Measurements from ENCODE around the gene C1orf50. TPM values are rescaled to one million over a fixed set of nuclear protein-coding genes. Genes with fewer than 3 reads are reported as not detected.
"Not testable (repeated sequence)": the region's sequence is repeated elsewhere in the genome, so short reads cannot be mapped to it uniquely, and the experiment has no call there.

Gene C1orf50
- total RNA-seq, 1 donor from 2014 or later: 11.3 TPM

GRCh38 chr1:42750041-42750440, 17.0 kb upstream of the C1orf50 start:
- DNase-seq (ENCODE audit: low spot score): no peak
- Mint-ChIP-seq H3K27ac (ENCODE audit: unreplicated experiment) (peak overlapping the region; percentile 64), H3K9me3 (ENCODE audit: unreplicated experiment) (peaks cover 4% of the 10 kb centered on the region)

GRCh38 chr1:42751511-42752070, 15.5 kb upstream of the C1orf50 start:
- DNase-seq (ENCODE audit: low spot score); H3K27me3 Mint-ChIP-seq (ENCODE audit: unreplicated experiment); H3K9me3 Mint-ChIP-seq (ENCODE audit: unreplicated experiment); H3K4me1 Mint-ChIP-seq (ENCODE audit: unreplicated experiment): not testable (repeated sequence)
- Mint-ChIP-seq H3K4me3 (ENCODE audit: unreplicated experiment) (peak overlapping the region; percentile 35), H3K36me3 (ENCODE audit: low read depth, unreplicated experiment) (peaks cover 73% of the 10 kb centered on the region), H3K27ac (ENCODE audit: unreplicated experiment) (peak overlapping the region; percentile 40)

More at GRCh38 chr1:42750041-42750440, 17.0 kb upstream of the C1orf50 start:
- Mint-ChIP-seq H3K4me3 (ENCODE audit: unreplicated experiment) (peak overlapping the region; percentile 77), H3K27me3 (ENCODE audit: unreplicated experiment) (peaks cover 11% of the 10 kb centered on the region), H3K4me1 (ENCODE audit: unreplicated experiment) (no peaks in the 10 kb centered on the region), H3K36me3 (ENCODE audit: low read depth, unreplicated experiment) (peaks cover 69% of the 10 kb centered on the region)
- TF ChIP-seq CTCF (IDR thresholded peaks at IDR 0.05; ENCODE audit: unreplicated experiment): no peak

GRCh38 chr1:42752284-42752683, 14.8 kb upstream of the C1orf50 start:
- Mint-ChIP-seq H3K36me3 (ENCODE audit: low read depth, unreplicated experiment) (peaks cover 78% of the 10 kb centered on the region), H3K9me3 (ENCODE audit: unreplicated experiment) (peaks cover 4% of the 10 kb centered on the region), H3K27ac (ENCODE audit: unreplicated experiment) (no peak overlapping the region), H3K4me1 (ENCODE audit: unreplicated experiment) (peaks cover 7% of the 10 kb centered on the region), H3K4me3 (ENCODE audit: unreplicated experiment) (peak overlapping the region; percentile 37), H3K27me3 (ENCODE audit: unreplicated experiment) (peaks cover 8% of the 10 kb centered on the region)
- no peak for DNase-seq (ENCODE audit: low spot score)
- TF ChIP-seq CTCF (IDR thresholded peaks at IDR 0.05; ENCODE audit: unreplicated experiment): no peak

- H3K27ac Mint-ChIP-seq (ENCODE audit: unreplicated experiment): no peak overlapping the region
- DNase-seq (ENCODE audit: low spot score): no peak
- H3K36me3 Mint-ChIP-seq (ENCODE audit: low read depth, unreplicated experiment): peaks cover 84% of the 10 kb centered on the region
- no peak for TF ChIP-seq CTCF (IDR thresholded peaks at IDR 0.05; ENCODE audit: unreplicated experiment)
- peaks cover 4% of the 10 kb centered on the region for H3K9me3 Mint-ChIP-seq (ENCODE audit: unreplicated experiment)
- H3K4me1 Mint-ChIP-seq (ENCODE audit: unreplicated experiment): peaks cover 11% of the 10 kb centered on the region
- H3K4me3 Mint-ChIP-seq (ENCODE audit: unreplicated experiment): no peak overlapping the region
- H3K27me3 Mint-ChIP-seq (ENCODE audit: unreplicated experiment): peaks cover 9% of the 10 kb centered on the region
These were observed 14.0 kb upstream of the C1orf50 start for GRCh38 chr1:42753070-42753469.

GRCh38 chr1:42756956-42757891, 9.8 kb upstream of the C1orf50 start:
- Mint-ChIP-seq H3K27ac (ENCODE audit: unreplicated experiment) (no peak overlapping the region), H3K36me3 (ENCODE audit: low read depth, unreplicated experiment) (peaks cover 62% of the 10 kb centered on the region), H3K9me3 (ENCODE audit: unreplicated experiment) (no peaks in the 10 kb centered on the region)

More at GRCh38 chr1:42756956-42757891, 9.8 kb upstream of the C1orf50 start:
- H3K4me1 Mint-ChIP-seq (ENCODE audit: unreplicated experiment): peaks cover 16% of the 10 kb centered on the region
- peaks cover 6% of the 10 kb centered on the region for H3K27me3 Mint-ChIP-seq (ENCODE audit: unreplicated experiment)
- H3K4me3 Mint-ChIP-seq (ENCODE audit: unreplicated experiment): peak overlapping the region; percentile 26
- no peak for DNase-seq (ENCODE audit: low spot score)
- TF ChIP-seq CTCF (IDR thresholded peaks at IDR 0.05; ENCODE audit: unreplicated experiment): peak; percentile 61
